ENCODE data around the gene CNTRL. TPM values are rescaled to one million over a fixed set of nuclear protein-coding genes. Genes with fewer than 3 reads are reported as not detected.
"Not testable (repeated sequence)": the region's sequence is repeated elsewhere in the genome, so short reads cannot be mapped to it uniquely, and the experiment has no call there.

The CNTRL gene
- total and polyA plus RNA-seq, 12 donors, result 7.4 to 19.1 (median 9.7) TPM

DNA sequence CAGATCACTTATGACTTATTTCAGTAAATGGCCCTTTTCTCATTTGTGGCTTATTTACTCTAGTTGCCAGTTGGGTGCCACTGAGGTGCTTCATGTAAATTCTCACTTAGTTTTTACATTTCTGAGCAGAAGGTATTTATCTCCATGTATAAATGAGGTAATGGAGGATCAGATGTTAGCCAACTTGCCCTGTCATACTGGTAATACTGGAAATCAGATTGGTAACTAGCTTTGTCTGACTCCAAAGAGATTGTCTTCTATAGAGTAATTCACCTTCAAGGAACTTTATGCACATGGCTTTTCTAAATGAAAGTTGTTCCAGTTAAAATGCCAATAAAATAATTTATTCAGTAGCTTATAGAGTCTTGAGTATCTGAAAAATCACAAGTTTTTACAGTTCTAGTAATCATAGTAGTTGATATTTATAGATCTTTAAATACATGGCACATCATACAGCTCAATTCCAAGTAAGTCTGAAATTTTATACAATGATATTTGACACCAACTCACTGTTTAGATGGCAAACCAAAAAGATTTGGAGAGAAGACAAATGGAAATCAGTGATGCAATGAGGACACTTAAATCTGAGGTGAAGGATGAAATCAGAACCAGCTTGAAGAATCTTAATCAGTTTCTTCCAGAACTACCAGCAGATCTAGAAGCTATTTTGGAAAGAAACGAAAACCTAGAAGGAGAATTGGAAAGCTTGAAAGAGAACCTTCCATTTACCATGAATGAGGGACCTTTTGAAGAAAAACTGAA is 98.2 kb downstream of the CNTRL start:
- TF ChIP-seq, protein P1, sequence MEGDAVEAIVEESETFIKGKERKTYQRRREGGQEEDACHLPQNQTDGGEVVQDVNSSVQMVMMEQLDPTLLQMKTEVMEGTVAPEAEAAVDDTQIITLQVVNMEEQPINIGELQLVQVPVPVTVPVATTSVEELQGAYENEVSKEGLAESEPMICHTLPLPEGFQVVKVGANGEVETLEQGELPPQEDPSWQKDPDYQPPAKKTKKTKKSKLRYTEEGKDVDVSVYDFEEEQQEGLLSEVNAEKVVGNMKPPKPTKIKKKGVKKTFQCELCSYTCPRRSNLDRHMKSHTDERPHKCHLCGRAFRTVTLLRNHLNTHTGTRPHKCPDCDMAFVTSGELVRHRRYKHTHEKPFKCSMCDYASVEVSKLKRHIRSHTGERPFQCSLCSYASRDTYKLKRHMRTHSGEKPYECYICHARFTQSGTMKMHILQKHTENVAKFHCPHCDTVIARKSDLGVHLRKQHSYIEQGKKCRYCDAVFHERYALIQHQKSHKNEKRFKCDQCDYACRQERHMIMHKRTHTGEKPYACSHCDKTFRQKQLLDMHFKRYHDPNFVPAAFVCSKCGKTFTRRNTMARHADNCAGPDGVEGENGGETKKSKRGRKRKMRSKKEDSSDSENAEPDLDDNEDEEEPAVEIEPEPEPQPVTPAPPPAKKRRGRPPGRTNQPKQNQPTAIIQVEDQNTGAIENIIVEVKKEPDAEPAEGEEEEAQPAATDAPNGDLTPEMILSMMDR (IDR thresholded peaks at IDR 0.05), result no peak
- TF ChIP-seq POLR2A (IDR thresholded peaks at IDR 0.05), result no peak
- DNase-seq, result no peak
- Histone ChIP-seq H3K9me3 (replicated peaks in 1 of 3) (no peaks in the 10 kb centered on the region), H3K27ac (peak overlapping the region in 2 of 5 donors; percentile 40 to 57), H3K4me3 (no peak overlapping the region), H3K27me3 (no peaks in the 10 kb centered on the region), H3K36me3 (replicated peaks in 1 of 2) (peaks cover 0 to 68% of the 10 kb centered on the region in 2 donors), H3K4me1 (replicated peaks in 1 of 2) (peaks cover 0 to 3% of the 10 kb centered on the region in 2 donors)
- intact Hi-C loops (cut with DNase I), result no loop called here
- WGBS, 4 donors, result 91 to 96% (median 93%) methylated on average over 1 of the region's 1 CpG

DNA sequence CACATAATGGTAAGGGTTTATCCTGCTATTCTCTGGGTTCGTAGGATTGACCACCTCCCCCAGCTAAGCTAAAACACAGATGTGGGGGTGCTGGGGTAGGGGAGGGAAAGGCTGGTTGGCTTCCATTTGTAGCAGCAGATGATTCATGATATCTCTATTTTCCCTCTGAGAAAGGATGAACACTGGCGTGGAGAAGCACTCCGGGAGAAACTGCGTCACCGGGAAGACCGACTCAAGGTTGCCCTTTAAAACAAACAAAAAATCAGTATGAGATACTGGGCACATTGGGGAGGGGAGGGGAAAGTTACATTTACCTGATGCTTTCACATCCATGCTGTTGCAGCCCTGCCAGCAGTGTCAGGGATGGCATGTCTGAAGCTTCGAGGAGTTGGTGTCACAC is 98.7 kb downstream of the CNTRL start:
- Histone ChIP-seq H3K4me3 (no peak overlapping the region), H3K9me3 (replicated peaks in 1 of 3) (no peaks in the 10 kb centered on the region), H3K36me3 (replicated peaks in 1 of 2) (peaks cover 0 to 65% of the 10 kb centered on the region in 2 donors), H3K4me1 (replicated peaks in 1 of 2) (peaks cover 0 to 3% of the 10 kb centered on the region in 2 donors), H3K27me3 (no peaks in the 10 kb centered on the region), H3K27ac (peak overlapping the region in 2 of 5 donors; percentile 40 to 57)
- 56 to 72% (median 64%) methylated on average over 7 of the region's 7 CpGs for WGBS, 4 donors
- peak in 6 of 7 donors; percentile 23 to 60 (median 40) for DNase-seq
- no peak for TF ChIP-seq POLR2A (IDR thresholded peaks at IDR 0.05)
- TF ChIP-seq, protein P1 (IDR thresholded peaks at IDR 0.05), result no peak
- intact Hi-C loops (cut with DNase I), result no loop called here

DNA sequence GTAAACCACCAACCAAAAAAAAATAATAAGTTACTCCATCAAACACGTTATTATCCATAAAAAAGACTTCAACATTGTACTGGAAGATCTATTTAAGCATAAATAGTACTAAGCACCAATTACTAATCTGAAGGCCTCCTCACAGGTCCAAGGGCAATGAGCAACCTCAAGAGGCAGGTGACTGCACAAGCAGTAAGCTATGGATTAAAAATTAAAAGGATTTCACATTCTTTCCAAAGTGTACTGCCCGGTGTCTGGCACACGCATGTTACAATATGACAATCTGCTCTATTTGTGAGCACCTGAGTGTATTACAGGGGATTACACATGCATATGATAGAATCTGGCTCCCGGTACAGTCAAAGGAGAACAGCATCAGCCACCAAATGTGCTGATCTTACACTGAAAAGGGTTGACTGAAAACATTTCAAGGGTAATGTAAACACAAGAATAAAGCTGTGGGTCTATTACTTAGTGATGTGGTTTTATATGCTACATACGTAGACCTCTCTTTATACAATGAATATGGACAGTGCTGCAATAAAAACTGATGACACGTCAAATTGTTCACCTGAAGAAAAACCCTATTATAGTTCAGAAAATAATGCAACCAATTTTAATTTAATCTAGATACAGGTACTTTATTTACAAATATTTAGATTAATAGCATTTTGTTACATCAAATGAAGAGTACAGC is 104.1 kb downstream of the CNTRL start:
- Histone ChIP-seq H3K36me3 (replicated peaks in 1 of 2) (peaks cover 0 to 37% of the 10 kb centered on the region in 2 donors), H3K27ac (no peak overlapping the region), H3K4me1 (replicated peaks in 1 of 2) (peaks cover 3 to 31% of the 10 kb centered on the region in 2 donors), H3K27me3 (no peaks in the 10 kb centered on the region), H3K9me3 (replicated peaks in 1 of 3) (no peaks in the 10 kb centered on the region), H3K4me3 (no peak overlapping the region)
- intact Hi-C loops (cut with DNase I), result no loop called here
- DNase-seq, result no peak
- WGBS, 4 donors, result 87 to 90% (median 89%) methylated on average over 6 of the region's 6 CpGs
- TF ChIP-seq, protein P1 (IDR thresholded peaks at IDR 0.05), result no peak
- TF ChIP-seq POLR2A (IDR thresholded peaks at IDR 0.05), result no peak

DNA sequence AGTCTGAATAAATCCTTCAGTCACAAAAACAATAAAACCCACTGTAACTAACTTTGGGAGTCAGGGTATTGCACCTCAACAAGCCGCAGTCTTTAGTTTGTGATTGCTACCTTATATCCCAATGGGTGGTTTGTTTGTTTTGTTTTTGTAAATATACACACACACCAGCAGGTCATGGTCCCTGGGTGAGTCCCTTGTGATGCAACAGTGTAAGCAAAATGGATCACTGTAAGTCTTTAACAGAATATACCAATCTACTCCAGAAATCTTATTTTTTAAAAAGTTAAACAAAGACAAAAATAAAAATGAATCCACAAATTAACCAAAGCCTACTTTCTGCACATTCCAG is 104.6 kb downstream of the CNTRL start:
- H3K4me3 ChIP-seq; H3K9me3 ChIP-seq (replicated peaks in 1 of 3); H3K27ac ChIP-seq; intact Hi-C loops (cut with DNase I); H3K27me3 ChIP-seq; DNase-seq: not testable (repeated sequence)
- Histone ChIP-seq H3K4me1 (replicated peaks in 1 of 2) (peaks cover 3 to 37% of the 10 kb centered on the region in 2 donors), H3K36me3 (replicated peaks in 1 of 2) (peaks cover 0 to 32% of the 10 kb centered on the region in 2 donors)
- 92 to 100% (median 96%) methylated on average over 1 of the region's 1 CpG for WGBS, 4 donors
